Measurements from ENCODE around the gene ANXA8.
"Not testable (repeated sequence)": the region's sequence is repeated elsewhere in the genome, so short reads cannot be mapped to it uniquely, and the experiment has no call there.

The ANXA8 gene

GRCh38 chr10:47483923-47484322, at the start of gene ANXA8:
Gene ANXA8, minus strand, starts transcription at chr10:47484115. Its CDS starts 182 bp downstream, at chr10:47483933.
- not testable (repeated sequence) for DNase-seq

DNA sequence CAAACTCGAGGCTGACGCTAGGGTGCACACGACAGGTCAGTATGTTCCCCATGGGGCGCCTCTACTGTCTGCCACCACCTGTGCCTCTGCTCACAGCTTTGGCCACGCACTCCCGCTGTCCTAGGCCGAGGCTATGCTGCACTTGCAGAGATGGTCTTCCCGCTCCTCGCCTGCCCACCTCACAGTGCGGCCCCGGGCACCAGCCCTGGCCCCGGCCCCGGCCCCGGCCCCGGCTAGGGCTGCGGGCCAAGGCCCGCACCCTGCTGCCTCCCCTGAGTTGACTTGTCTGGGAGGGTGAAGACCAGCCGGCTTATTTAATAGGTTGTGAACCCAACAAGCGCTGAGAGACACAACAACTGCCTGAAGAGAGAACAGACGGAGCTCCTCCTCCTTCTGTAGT, 39.6 kb upstream of the ANXA8 start, which contains the start of gene AGAP9:
AGAP9 (minus strand) TSS at position 164 of the 400 bp plus-strand sequence; CDS start at position 52, 112 bp downstream.
- not testable (repeated sequence) for DNase-seq

- DNase-seq, result not testable (repeated sequence)
Measured at GRCh38 chr10:47502313-47502712, 18.4 kb upstream of the ANXA8 start.

DNA sequence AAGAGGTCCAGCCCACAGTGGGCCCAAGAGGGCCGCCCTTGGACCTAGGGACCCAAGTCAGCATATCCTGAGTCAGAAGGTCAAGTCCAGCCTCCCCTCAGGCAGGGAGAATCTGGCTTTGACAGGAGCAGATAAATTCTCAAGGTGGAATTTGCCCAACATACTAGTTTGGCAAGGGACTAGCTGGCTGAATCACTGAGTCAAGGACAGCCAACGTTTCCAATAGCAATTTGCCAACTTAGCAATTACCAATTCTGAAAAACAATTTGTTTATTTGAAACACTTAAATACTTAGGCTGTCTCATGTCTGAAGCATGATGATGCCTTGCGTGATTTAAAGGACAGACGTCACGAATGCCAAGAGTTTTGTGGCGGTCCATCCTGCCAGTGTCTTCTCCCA, 10.3 kb upstream of the ANXA8 start:
- not testable (repeated sequence) for DNase-seq

GRCh38 chr10:47491600-47491999, 7.7 kb upstream of the ANXA8 start, which contains the start of gene FAM25G:
Gene FAM25G, minus strand, starts transcription at chr10:47491700. Its CDS starts 26 bp downstream, at chr10:47491674.
- not testable (repeated sequence) for DNase-seq

DNA sequence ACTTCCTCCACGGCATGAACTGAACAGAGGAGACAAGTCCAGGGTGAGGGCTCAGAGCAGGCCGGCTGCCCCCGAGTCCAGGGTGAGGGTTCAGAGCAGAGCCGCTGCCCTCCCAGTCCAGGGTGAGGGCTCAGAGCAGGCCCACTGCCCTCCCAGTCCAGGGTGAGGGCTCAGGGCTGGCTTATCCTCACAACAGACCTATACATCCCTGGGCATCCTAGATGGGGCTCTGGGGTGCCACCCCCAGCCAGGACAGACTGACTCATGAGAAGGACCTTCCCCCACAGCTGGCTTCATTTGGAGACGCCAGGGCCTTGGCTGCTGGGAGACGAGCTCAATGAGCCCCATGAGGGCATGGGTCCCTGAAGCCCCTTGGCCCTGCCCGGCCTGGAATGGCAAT, 5.7 kb upstream of the ANXA8 start:
- not testable (repeated sequence) for DNase-seq

GRCh38 chr10:47485943-47486342, 2.0 kb upstream of the ANXA8 start:
- DNase-seq, result not testable (repeated sequence)

GRCh38 chr10:47484786-47485185, 871 bp upstream of the ANXA8 start:
- not testable (repeated sequence) for DNase-seq

- DNase-seq, result not testable (repeated sequence)
Measured at GRCh38 chr10:47482367-47482766, 1.5 kb downstream of the ANXA8 start.

- not testable (repeated sequence) for DNase-seq
Measured at GRCh38 chr10:47481768-47482181, 2.1 kb downstream of the ANXA8 start.

- not testable (repeated sequence) for DNase-seq
Measured at GRCh38 chr10:47481182-47481766, 2.6 kb downstream of the ANXA8 start.

- DNase-seq, result not testable (repeated sequence)
Measured at GRCh38 chr10:47480133-47480532, 3.8 kb downstream of the ANXA8 start.

GRCh38 chr10:47478114-47478513, 5.8 kb downstream of the ANXA8 start:
- not testable (repeated sequence) for DNase-seq

DNA sequence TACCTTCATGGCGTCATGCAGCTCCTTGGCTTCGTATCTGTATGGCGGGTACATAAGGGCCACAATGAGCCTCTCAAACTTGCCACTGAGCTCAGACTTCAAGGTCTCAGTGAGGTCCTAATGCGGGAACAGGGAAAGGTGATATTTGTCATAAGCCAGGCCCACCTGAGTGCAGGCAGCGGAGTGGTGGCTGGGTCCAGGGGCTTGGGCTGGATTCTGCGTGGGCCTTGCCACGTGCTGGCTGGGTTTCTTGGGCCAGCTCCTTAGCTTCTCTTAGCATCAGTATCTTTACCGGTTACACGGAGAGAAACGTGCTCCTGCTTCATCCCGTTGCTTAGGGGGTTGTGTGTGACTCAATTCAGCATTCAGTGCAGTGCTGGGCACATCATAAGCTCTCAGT, 6.8 kb downstream of the ANXA8 start:
- DNase-seq, result not testable (repeated sequence)

- DNase-seq, result not testable (repeated sequence)
Measured at GRCh38 chr10:47475101-47475500, 8.8 kb downstream of the ANXA8 start.

DNA sequence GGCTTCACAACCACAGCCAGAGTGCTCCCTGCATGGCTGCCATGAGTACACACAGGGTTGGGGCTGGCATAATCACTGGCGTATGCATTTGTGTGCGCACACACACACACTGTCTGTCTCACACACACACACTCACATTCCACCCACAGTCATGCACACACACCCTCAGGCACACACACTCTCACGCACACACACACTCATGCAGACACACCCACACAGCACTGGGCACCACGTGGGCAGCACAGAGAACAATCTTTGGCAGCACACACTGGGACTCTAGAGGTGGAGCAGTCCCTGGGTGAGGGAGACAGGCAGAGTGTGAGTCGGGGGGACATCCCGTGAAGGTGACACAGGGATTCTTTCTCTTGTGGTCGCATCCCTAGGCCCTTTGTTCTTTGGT, 10.4 kb downstream of the ANXA8 start:
- not testable (repeated sequence) for DNase-seq

DNA sequence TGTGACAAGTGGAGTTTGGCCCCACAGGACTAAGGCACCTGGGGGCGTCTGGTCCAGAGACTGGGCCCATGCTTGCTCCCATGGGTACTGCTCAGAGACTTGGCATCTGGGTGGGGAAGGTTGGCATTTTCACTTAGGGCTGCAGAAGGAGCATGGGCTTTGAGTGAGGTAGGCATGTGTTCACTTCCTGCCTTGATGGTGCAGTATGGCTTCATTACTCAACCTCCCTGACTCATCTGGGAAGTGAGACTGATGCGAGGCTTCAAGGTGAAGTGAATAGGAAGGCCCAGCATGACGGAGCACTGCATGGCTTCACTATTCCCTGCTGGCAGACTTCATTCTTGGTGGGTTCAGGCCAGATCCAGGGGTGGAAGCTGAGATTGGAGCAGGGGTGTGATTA, 11.3 kb downstream of the ANXA8 start:
- DNase-seq, result not testable (repeated sequence)

DNA sequence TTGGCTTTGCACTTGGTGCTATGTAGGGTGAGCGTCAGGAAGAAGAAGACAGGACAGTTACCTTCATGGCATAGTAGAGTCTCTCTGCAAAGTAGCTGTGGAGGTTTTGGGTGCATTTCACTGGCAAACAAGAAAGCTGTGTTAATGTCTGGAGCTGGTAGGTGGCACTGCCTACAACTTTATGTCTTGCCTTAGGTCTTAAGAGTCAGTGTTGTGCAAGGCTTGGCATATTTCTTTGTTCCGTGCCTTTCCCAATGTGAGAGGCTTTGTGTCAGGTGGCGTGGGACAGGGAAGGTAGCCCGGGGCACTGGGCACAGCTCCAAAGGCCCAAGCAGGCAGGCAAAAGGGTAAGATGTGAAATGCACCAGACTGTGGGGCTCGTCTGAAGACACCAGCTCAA, 11.8 kb downstream of the ANXA8 start:
- not testable (repeated sequence) for DNase-seq

DNA sequence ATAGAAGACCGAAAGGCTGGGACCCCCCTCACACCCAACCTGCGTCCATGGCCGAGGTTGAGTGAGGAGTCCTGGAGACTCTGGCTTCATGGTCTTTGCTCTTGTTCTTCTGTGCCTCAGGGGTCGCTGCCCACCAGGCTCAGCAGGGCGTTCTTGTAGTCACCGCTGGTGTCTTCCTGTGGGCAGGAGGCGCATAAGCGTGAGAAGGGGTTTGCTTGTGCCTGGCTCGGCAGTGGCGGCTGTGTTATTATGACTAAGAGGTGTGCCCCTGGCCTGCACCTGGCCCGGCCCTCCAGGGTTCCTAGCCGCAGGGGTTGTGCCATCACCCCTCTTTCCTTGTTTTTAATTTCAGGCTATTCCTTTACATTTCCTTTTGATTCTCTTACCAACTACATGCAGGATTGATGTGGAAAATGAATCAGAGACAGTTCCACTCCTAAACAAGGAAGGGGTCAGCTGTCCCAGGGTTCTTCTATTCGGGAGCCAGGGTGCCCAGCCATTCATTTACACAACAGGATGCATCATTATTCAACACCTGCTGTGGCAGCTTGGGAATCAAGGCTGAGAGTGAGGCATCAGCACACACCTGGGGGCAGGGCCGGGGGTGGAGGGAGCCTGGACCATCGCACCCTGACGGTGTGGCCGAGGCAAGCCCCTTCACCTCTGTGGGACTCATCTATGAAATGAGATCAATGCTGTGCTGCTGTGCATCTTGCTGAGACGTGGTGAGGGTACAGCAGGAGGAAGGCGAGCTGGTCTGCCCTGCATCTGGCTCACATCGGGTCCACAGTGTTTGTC, 15.0 kb downstream of the ANXA8 start:
- not testable (repeated sequence) for DNase-seq

- DNase-seq, result not testable (repeated sequence)
Measured at GRCh38 chr10:47467957-47468356, 16.0 kb downstream of the ANXA8 start.

- DNase-seq, result not testable (repeated sequence)
Measured at GRCh38 chr10:47467458-47467857, 16.5 kb downstream of the ANXA8 start.

- DNase-seq, result not testable (repeated sequence)
Measured at GRCh38 chr10:47465216-47465917, 18.5 kb downstream of the ANXA8 start.

All from stimulated activated CD4-positive, alpha-beta T cell treated with anti-CD3 and anti-CD28 coated beads, Interleukin-1b, Interleukin-23, amount 100 ng/mL, for 48 hours (primary cell).